Adrenal gland (tissue), 12 donors: ENCODE results near the gene CCDC33. TPM values are rescaled to one million over a fixed set of nuclear protein-coding genes. Genes with fewer than 3 reads are reported as not detected.

Experiments used
- DNase-seq, 7 donors: peaks; one replicate each; pipeline ENCODE4 v3.0.0-alpha.2; 2019 to 2020
- H3K27ac ChIP-seq, 5 donors: fragments of 200-600 bp; sonication (generic) in 4 of 5; 1 replicate in 3 of 5; 2 replicates in 2 of 5; pipeline versions ENCODE4 v1.5.1 to v1.8.0; 2016 to 2020; ENCODE audit warnings: mild to moderate bottlenecking in 1 of 5
- H3K27me3 ChIP-seq: fragments of 200-600 bp; 2 replicates; pipeline ENCODE4 v1.8.0; 2021
- H3K36me3 ChIP-seq, 2 donors: fragments of 200-600 bp; replicated peaks in 1 of 2; 1 replicate in 1 of 2; 2 replicates in 1 of 2; pipeline versions ENCODE4 v1.5.1 to v1.8.0; 2018 to 2022
- H3K4me1 ChIP-seq, 2 donors: fragments of 200-600 bp; replicated peaks in 1 of 2; 1 replicate in 1 of 2; 2 replicates in 1 of 2; pipeline versions ENCODE4 v1.5.1 to v1.8.0; 2018 to 2021
- H3K4me3 ChIP-seq, 4 donors: fragments of 200-600 bp; sonication (generic) in 3 of 4; one replicate each; pipeline ENCODE4 v1.5.1; 2016 to 2018
- H3K9me3 ChIP-seq, 3 donors: fragments of 200-600 bp; sonication (generic) in 1 of 3; replicated peaks in 1 of 3; 1 replicate in 2 of 3; 2 replicates in 1 of 3; pipeline versions ENCODE4 v1.5.1 to v1.8.0; 2016 to 2021
- CTCF ChIP-seq, 6 experiments: fragments of 450-650 bp in 4 of 6; fragments of 200-600 bp in 2 of 6; sonication (generic) in 1 of 6; IDR thresholded peaks; 1 replicate in 5 of 6; 2 replicates in 1 of 6; pipeline versions ENCODE4 v1.5.1 to v1.8.0; 2016 to 2021; ENCODE audit warnings: antibody characterized with exemption in 6 of 6, mild to moderate bottlenecking in 2 of 6, moderate library complexity in 1 of 6
- POLR2A ChIP-seq, 2 donors: fragments of 450-650 bp; IDR thresholded peaks; one replicate each; pipeline ENCODE4 v1.6.1; 2017; ENCODE audit warnings: antibody characterized with exemption in 2 of 2, mild to moderate bottlenecking in 2 of 2, moderate library complexity in 1 of 2
- WGBS, 4 donors: extraction: QIAGEN DNeasy Blood & Tissue Kit in 2 of 4; methylation state at CpG; one replicate each; pipeline versions ENCODE4 v1.1.5 to v1.1.7; 2013 to 2017; 5-methylcytosine and 5-hydroxymethylcytosine counted together
- intact Hi-C, 2 donors: fragments of 100-400 bp; cut with DNase I; formaldehyde crosslinking; loops; one replicate each; pipeline versions ENCODE4 v1.14.1 to v1.15.0; 2022 to 2023
- polyA plus RNA-seq, 3 donors: library from polyadenylated mRNA; stranded (reverse); fragments of 200-250 nt in 2 of 3; fragments of 350-450 nt in 1 of 3; fragmentation: Illumina TruSeq in 1 of 3; extraction: RNeasy Lipid Tissue Mini Kit (QIAGEN cat#74804) in 1 of 3; gene quantifications; one replicate each; pipeline ENCODE4 v1.2.3, GENCODE V29; 2013 to 2014
- total RNA-seq, 9 donors: library from RNA; depleted of rRNA in 4 of 9; stranded (reverse); fragments of >200 nt in 4 of 9; fragments of 120-200 nt in 1 of 9; fragmentation: NEBNext Ultra II Directional in 1 of 9; extraction: Animal tissue kit (Norgen Biotek cat#: 25700) in 1 of 9; gene quantifications; one replicate each; pipeline versions ENCODE4 v1.1.0 to v1.2.4, GENCODE V29; 2013 to 2023
- donor health status: healthy with polysubstance abuse.
- donor health status: Bipolar disorder and iron deficiency.
- donor health status: DM: yes; HTN: yes; CAD: no.
- donor health status: DM: no; HTN: no; CAD: no.
- donor health status: DM: no; HTN: no; CAD: no.
- donor health status: DM: yes; HTN: yes; CAD: no.

Gene CCDC33
- total and polyA plus RNA-seq, 12 donors, result 0.11 to 1.1 (median 0.30) TPM; not detected in 3

GRCh38 chr15:74333093-74333492 lies 97.0 kb downstream of the CCDC33 start:
- WGBS, 4 donors, result 86 to 98% (median 95%) methylated on average over 4 to 5 of the region's 5 CpGs
- H3K4me1 ChIP-seq, result no peaks in the 10 kb centered on the region
- no peaks in the 10 kb centered on the region for H3K27me3 ChIP-seq
- H3K9me3 ChIP-seq, result no peaks in the 10 kb centered on the region
- intact Hi-C loops, result no loop called here
- no peaks in the 10 kb centered on the region for H3K36me3 ChIP-seq
- no peak overlapping the region for H3K4me3 ChIP-seq
- no peak for DNase-seq
- TF ChIP-seq CTCF (IDR thresholded peaks at IDR 0.05) (no peak), POLR2A (IDR thresholded peaks at IDR 0.05) (no peak)
- H3K27ac ChIP-seq, result no peak overlapping the region

- H3K36me3 ChIP-seq, result no peaks in the 10 kb centered on the region
- H3K9me3 ChIP-seq, result no peaks in the 10 kb centered on the region
- H3K4me3 ChIP-seq, result no peak overlapping the region
- H3K27me3 ChIP-seq, result no peaks in the 10 kb centered on the region
- WGBS, 4 donors, result 83 to 96% (median 88%) methylated on average over 3 to 5 of the region's 5 CpGs
- TF ChIP-seq CTCF (IDR thresholded peaks at IDR 0.05) (no peak), POLR2A (IDR thresholded peaks at IDR 0.05) (no peak)
- no peaks in the 10 kb centered on the region for H3K4me1 ChIP-seq
- no peak for DNase-seq
- intact Hi-C loops, result no loop called here
- H3K27ac ChIP-seq, result no peak overlapping the region
Measured at GRCh38 chr15:74333662-74334061, 97.5 kb downstream of the CCDC33 start.

GRCh38 chr15:74334127-74334526 lies 98.0 kb downstream of the CCDC33 start:
- DNase-seq, result no peak
- Histone ChIP-seq H3K9me3 (no peaks in the 10 kb centered on the region), H3K4me1 (no peaks in the 10 kb centered on the region), H3K4me3 (no peak overlapping the region), H3K27ac (peak overlapping the region in 1 of 5 donors; percentile 6), H3K36me3 (no peaks in the 10 kb centered on the region), H3K27me3 (no peaks in the 10 kb centered on the region)
- WGBS, 4 donors, result 80 to 89% (median 84%) methylated on average over 1 of the region's 1 CpG
- intact Hi-C loops, result no loop called here
- TF ChIP-seq POLR2A (IDR thresholded peaks at IDR 0.05) (no peak), CTCF (IDR thresholded peaks at IDR 0.05) (no peak)

- no peak for DNase-seq
- TF ChIP-seq CTCF (IDR thresholded peaks at IDR 0.05) (no peak), POLR2A (IDR thresholded peaks at IDR 0.05) (no peak)
- intact Hi-C loops, result no loop called here
- Histone ChIP-seq H3K27ac (peak overlapping the region in 1 of 5 donors; percentile 76), H3K36me3 (peaks cover 0 to 5% of the 10 kb centered on the region in 2 donors), H3K4me1 (no peaks in the 10 kb centered on the region), H3K4me3 (no peak overlapping the region), H3K27me3 (no peaks in the 10 kb centered on the region), H3K9me3 (no peaks in the 10 kb centered on the region)
- 88 to 92% (median 88%) methylated on average over 8 of the region's 8 CpGs; no CpG with 5 or more reads in 1 of the 4 donors for WGBS, 4 donors
Measured at GRCh38 chr15:74335396-74335795, 99.3 kb downstream of the CCDC33 start.
